Loucy (cell line): ENCODE results near the gene NBPF26.
"Not testable (repeated sequence)": the region's sequence is repeated elsewhere in the genome, so short reads cannot be mapped to it uniquely, and the experiment has no call there.

Experiments
- H2AFZ ChIP-seq: fragments of 200-600 bp; sonication (generic); 2 replicates; pipeline ENCODE4 v1.6.0; 2016; ENCODE audit warnings: antibody characterized with exemption, mild to moderate bottlenecking, low read length, moderate library complexity
- H3F3A ChIP-seq: fragments of 200-600 bp; 2 replicates; pipeline ENCODE4 v1.6.0; 2016; ENCODE audit warnings: antibody characterized with exemption, low read depth, mild to moderate bottlenecking
- H3K27me3 ChIP-seq: fragments of 200-600 bp; sonication (generic); 2 replicates; pipeline ENCODE4 v1.6.1; 2014; ENCODE audit warnings: low read length, mild to moderate bottlenecking; ENCODE audit not compliant: insufficient read depth, poor library complexity, severe bottlenecking
- H3K36me3 ChIP-seq: fragments of 200-600 bp; sonication (generic); 2 replicates; pipeline ENCODE4 v1.6.1; 2016; ENCODE audit warnings: low read length; ENCODE audit not compliant: insufficient read depth
- H3K4me1 ChIP-seq: fragments of 200-600 bp; sonication (generic); 2 replicates; pipeline ENCODE4 v1.5.1; 2014; ENCODE audit warnings: low read length, mild to moderate bottlenecking; ENCODE audit not compliant: insufficient read depth, poor library complexity, severe bottlenecking
- H3K4me2 ChIP-seq: fragments of 200-600 bp; sonication (generic); 2 replicates; pipeline ENCODE4 v1.6.0; 2014; ENCODE audit warnings: antibody characterized with exemption, low read length, low read depth, mild to moderate bottlenecking; ENCODE audit not compliant: poor library complexity, severe bottlenecking
- H3K4me3 ChIP-seq: fragments of 200-600 bp; sonication (generic); 2 replicates; pipeline ENCODE4 v1.5.1; 2014; ENCODE audit warnings: low read length, mild to moderate bottlenecking, mixed read lengths; ENCODE audit not compliant: poor library complexity, severe bottlenecking
- H3K79me2 ChIP-seq: fragments of 200-600 bp; sonication (generic); 2 replicates; pipeline ENCODE4 v1.6.1; 2014; ENCODE audit warnings: low read length; ENCODE audit not compliant: insufficient read depth
- H3K9ac ChIP-seq: fragments of 200-600 bp; sonication (generic); 2 replicates; pipeline ENCODE4 v1.6.0; 2014; ENCODE audit warnings: mild to moderate bottlenecking, low read depth, low read length, moderate library complexity; ENCODE audit not compliant: poor library complexity, severe bottlenecking
- H3K9me2 ChIP-seq: fragments of 200-600 bp; sonication (generic); replicated peaks from 2 replicates; pipeline ENCODE4 v1.6.1; 2016; ENCODE audit warnings: low read depth, low read length, mixed read lengths
- H3K9me3 ChIP-seq: fragments of 200-600 bp; sonication (generic); 2 replicates; pipeline ENCODE4 v1.6.1; 2014; ENCODE audit warnings: mild to moderate bottlenecking, antibody characterized with exemption, low read length, low read depth; ENCODE audit not compliant: insufficient read depth
- H4K20me1 ChIP-seq: fragments of 200-600 bp; sonication (generic); 2 replicates; pipeline ENCODE4 v1.6.0; 2014; ENCODE audit warnings: antibody characterized with exemption, low read length, mild to moderate bottlenecking; ENCODE audit not compliant: insufficient read depth, poor library complexity, severe bottlenecking

The NBPF26 gene

GRCh38 chr1:120859615-120860234 is 136.0 kb downstream of the NBPF26 start:
- H3K9ac ChIP-seq, H4K20me1 ChIP-seq, H3K4me1 ChIP-seq, H3K36me3 ChIP-seq, H3K9me2 ChIP-seq, H3K79me2 ChIP-seq, H3K4me3 ChIP-seq, H2AFZ ChIP-seq, H3K4me2 ChIP-seq, H3F3A ChIP-seq, H3K27me3 ChIP-seq, H3K9me3 ChIP-seq: not testable (repeated sequence)

GRCh38 chr1:120878206-120878605 is 154.5 kb downstream of the NBPF26 start:
- not testable (repeated sequence) for H3K9ac ChIP-seq, H3K4me3 ChIP-seq, H3K9me2 ChIP-seq, H3F3A ChIP-seq, H3K4me2 ChIP-seq, H3K79me2 ChIP-seq, H2AFZ ChIP-seq, H3K4me1 ChIP-seq, H3K36me3 ChIP-seq, H4K20me1 ChIP-seq, H3K9me3 ChIP-seq, H3K27me3 ChIP-seq

GRCh38 chr1:120880056-120880455 is 156.3 kb downstream of the NBPF26 start:
- not testable (repeated sequence) for H3K9me3 ChIP-seq, H3K9ac ChIP-seq, H3K79me2 ChIP-seq, H3K4me1 ChIP-seq, H3K36me3 ChIP-seq, H3K4me2 ChIP-seq, H2AFZ ChIP-seq, H3K27me3 ChIP-seq, H3F3A ChIP-seq, H3K9me2 ChIP-seq, H3K4me3 ChIP-seq, H4K20me1 ChIP-seq

GRCh38 chr1:120881934-120882333 is 158.2 kb downstream of the NBPF26 start:
- not testable (repeated sequence) for H3K9me2 ChIP-seq, H3K9ac ChIP-seq

More at GRCh38 chr1:120881934-120882333, 158.2 kb downstream of the NBPF26 start:
- not testable (repeated sequence) for H3K27me3 ChIP-seq, H3K4me2 ChIP-seq, H3K4me1 ChIP-seq, H3K4me3 ChIP-seq, H3F3A ChIP-seq, H3K79me2 ChIP-seq, H3K36me3 ChIP-seq, H2AFZ ChIP-seq, H4K20me1 ChIP-seq, H3K9me3 ChIP-seq
